ENCODE results near the gene RNF121.

RNF121 gene

GRCh38 chr11:71935338-71935925, 6.6 kb downstream of the RNF121 start:
- no peak for DNase-seq (ENCODE audit: low read depth)

- no peak for DNase-seq (ENCODE audit: low read depth)
Measured at GRCh38 chr11:71936825-71937224, 8.0 kb downstream of the RNF121 start.

- DNase-seq (ENCODE audit: low read depth) = no peak
Measured at GRCh38 chr11:71937826-71938225, 9.0 kb downstream of the RNF121 start.

- DNase-seq (ENCODE audit: low read depth) = no peak
Measured at GRCh38 chr11:71940561-71941219, 11.8 kb downstream of the RNF121 start.

- no peak for DNase-seq (ENCODE audit: low read depth)
Measured at GRCh38 chr11:71946144-71946571, 17.3 kb downstream of the RNF121 start.

GRCh38 chr11:71947498-71947897, 18.7 kb downstream of the RNF121 start:
- DNase-seq (ENCODE audit: low read depth) = no peak

- DNase-seq (ENCODE audit: low read depth) = no peak
Measured at GRCh38 chr11:71948314-71949027, 19.6 kb downstream of the RNF121 start.

- DNase-seq (ENCODE audit: low read depth) = no peak
Measured at GRCh38 chr11:71949034-71949433, 20.2 kb downstream of the RNF121 start.

GRCh38 chr11:71951741-71952310, 23.0 kb downstream of the RNF121 start:
- DNase-seq (ENCODE audit: low read depth) = no peak

- no peak for DNase-seq (ENCODE audit: low read depth)
Measured at GRCh38 chr11:71955898-71956456, 27.1 kb downstream of the RNF121 start.

- no peak for DNase-seq (ENCODE audit: low read depth)
Measured at GRCh38 chr11:71962428-71963038, 33.7 kb downstream of the RNF121 start.

- DNase-seq (ENCODE audit: low read depth) = no peak
Measured at GRCh38 chr11:71963468-71963867, 34.6 kb downstream of the RNF121 start.

GRCh38 chr11:71964641-71965040, 35.8 kb downstream of the RNF121 start:
- DNase-seq (ENCODE audit: low read depth) = no peak

GRCh38 chr11:71971680-71972079, 42.8 kb downstream of the RNF121 start:
- DNase-seq (ENCODE audit: low read depth) = no peak

- no peak for DNase-seq (ENCODE audit: low read depth)
Measured at GRCh38 chr11:71976551-71976950, 47.7 kb downstream of the RNF121 start.

- DNase-seq (ENCODE audit: low read depth) = no peak
Measured at GRCh38 chr11:71977090-71977489, 48.2 kb downstream of the RNF121 start.

- DNase-seq (ENCODE audit: low read depth) = peak; percentile 34
Measured at GRCh38 chr11:71977743-71978418, 49.0 kb downstream of the RNF121 start.

GRCh38 chr11:71979094-71979493, 50.2 kb downstream of the RNF121 start:
- no peak for DNase-seq (ENCODE audit: low read depth)

GRCh38 chr11:71979602-71980001, 50.8 kb downstream of the RNF121 start:
- DNase-seq (ENCODE audit: low read depth) = no peak

GRCh38 chr11:71986131-71986530, 57.3 kb downstream of the RNF121 start:
- DNase-seq (ENCODE audit: low read depth) = no peak

- DNase-seq (ENCODE audit: low read depth) = no peak
Measured at GRCh38 chr11:71987521-71987920, 58.7 kb downstream of the RNF121 start.

- no peak for DNase-seq (ENCODE audit: low read depth)
Measured at GRCh38 chr11:71988050-71988449, 59.2 kb downstream of the RNF121 start.
